ENCODE data around the gene REEP6.
"Not testable (repeated sequence)": the region's sequence is repeated elsewhere in the genome, so short reads cannot be mapped to it uniquely, and the experiment has no call there.

The REEP6 gene

DNA sequence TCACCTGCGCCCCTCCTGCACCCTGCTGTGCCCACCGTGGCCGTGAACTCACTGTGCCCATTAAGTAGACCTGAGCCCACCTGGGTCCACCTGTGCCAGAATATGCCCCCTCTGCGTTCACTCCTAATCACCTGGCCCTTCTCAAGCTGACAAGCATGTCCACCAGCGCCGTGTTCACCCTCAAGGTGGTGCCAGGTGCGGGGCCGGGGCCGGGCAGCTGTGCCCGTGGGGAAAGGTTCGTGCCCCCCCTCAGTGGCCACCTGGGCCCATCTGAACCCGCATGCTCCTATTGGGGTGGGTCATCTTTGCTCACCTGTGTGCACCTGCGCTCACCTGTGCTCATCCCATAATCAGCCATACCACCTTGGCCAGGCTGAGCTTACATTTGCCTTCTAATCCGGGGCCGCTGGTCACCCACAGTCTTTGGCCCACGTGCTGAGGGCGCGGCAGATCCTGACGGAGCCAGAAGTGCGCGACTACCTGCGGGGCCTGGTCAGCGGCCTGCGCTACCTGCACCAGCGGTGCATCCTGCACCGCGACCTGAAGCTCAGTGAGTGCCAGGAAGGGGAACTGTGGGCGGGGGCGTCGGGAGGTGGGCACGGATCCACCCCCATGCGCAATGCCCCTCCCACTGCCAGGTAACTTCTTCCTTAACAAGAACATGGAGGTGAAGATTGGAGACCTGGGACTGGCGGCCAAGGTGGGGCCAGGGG, 35.2 kb downstream of the REEP6 start:
- DNase-seq: no peak

DNA sequence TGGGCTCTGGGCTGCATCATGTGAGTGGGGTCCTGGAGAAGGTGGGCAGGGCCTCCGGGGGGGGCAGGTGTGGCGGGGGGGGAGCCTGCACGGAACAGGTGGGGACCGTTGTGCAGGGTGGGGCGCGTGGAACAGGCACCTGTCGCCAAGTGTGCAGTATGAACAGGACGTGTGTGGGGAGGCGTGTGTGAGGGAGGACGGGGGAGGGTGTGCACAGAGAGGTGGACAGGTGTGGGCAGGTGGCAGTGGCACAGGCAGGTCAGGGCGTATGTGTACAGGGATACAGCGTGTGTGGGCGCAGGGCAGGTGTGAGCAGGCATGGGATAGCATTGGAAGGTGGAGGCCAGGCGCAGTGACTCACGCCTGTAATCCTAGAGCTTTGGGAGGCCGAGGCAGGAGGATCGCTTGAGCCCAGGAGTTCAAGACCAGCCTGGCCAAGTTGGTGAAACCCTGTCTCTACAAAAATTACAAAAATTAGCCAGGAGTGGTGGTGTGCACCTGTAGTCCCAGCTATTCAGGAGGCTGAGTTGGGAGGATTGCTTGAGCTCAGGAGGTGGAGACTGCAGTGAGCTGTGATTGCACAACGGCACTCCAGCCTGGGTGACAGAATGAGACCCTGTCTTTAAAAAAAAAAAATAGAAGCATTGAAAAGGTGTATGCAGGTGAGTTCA, 36.1 kb downstream of the REEP6 start:
- DNase-seq: no peak

DNA sequence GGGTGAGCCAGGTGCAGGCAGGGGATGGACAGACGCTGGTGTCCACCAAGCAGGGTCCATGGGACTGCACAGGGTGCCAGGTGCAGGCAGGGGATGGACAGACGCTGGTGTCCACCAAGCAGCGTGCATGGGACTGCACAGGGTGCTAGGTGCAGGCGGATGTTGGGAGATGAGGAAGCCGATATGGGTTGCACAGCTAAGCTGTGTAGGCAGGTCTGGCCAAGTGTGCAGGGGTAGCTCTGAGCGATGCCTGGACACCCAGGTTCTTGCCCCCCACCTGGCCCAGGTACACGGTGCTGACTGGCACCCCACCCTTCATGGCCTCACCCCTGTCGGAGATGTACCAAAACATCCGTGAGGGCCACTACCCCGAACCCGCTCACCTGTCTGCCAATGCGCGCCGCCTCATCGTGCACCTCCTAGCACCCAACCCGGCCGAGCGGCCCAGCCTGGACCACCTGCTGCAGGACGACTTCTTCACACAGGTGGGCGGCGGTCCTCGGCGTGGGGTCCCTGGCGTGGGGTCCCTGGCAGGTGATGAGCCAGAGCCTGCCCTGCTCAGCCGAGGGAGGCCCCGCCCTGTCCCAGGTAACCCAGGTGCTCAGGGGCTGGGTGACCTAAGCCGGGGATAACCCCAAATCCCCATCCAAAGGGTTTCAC, 36.8 kb downstream of the REEP6 start:
- DNase-seq: no peak

DNA sequence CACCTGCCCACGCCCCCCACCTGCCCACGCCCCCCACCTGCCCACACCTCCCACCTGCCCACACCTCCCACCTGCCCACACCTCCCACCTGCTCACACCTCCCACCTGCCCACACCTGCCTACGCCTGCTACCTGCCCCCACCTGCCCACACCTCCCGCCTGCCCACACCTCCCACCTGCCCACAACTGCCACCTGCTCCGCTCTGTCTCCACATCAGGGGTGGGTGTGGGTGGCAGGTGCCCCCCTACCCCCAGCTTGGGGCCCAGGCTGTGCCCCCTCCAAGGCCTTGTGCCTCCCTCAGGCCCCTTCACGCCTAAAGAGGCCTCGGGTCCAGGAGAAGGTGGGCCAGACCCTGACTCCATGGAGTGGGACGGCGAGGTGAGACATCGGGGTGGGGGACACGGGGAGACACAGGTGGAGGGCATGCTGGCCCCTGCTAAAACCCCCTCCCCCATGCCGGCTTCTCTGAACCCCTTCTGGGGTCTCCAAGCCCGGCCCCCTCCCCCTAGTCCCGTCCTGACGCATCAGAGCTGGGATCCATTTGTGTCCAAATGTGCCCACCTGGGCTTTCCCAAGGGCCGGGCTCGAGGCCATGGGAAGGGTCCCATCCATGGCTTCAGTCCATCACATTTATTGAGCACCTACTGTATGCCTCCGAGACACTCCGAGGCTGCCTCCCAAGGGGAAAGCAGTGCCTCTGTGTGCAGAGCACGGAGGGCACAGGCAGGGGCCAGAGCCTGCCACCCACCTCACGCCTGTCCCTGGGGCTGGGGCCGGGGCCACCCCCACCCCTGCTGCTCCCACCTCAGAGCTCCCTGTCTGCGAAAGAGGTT, 37.8 kb downstream of the REEP6 start:
- DNase-seq: no peak

DNA sequence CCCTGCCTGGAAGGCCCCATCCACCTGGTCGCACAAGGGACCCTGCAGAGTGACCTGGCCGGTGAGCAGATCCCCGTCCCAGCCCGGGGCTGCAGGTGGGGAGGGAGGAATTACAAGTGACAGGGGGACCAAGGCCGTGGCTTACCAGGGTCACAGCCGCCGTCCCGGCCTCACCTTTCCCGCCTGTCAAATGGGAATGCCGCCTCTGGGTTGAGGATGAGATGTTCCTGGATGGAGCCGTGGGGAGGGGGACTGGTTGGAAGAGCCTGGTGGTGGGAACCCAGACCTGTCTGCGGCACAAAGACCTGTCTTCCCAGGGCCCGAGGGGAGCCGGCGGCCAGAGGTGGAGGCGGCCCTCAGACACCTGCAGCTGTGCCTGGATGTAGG, 38.4 kb downstream of the REEP6 start:
- DNase-seq: no peak

DNA sequence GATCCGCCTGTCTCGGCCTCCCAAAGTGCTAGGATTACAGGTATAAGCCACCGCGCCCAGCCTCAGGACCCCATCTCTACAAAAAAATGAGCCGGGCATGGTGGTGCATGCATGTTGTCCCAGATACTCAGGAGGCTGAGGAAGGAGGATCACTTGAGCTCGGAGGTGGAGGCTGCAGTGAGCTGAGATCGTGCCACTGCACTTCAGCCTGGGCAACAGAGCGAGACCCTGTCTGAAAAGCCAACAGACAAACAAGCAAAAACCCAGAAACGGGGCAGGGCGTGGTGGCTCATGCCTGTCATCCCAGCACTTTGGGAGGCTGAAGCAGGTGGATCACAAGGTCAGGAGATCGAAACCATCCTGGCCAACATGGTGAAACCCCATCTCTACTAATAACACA, 39.9 kb downstream of the REEP6 start:
- DNase-seq: not testable (repeated sequence)

DNA sequence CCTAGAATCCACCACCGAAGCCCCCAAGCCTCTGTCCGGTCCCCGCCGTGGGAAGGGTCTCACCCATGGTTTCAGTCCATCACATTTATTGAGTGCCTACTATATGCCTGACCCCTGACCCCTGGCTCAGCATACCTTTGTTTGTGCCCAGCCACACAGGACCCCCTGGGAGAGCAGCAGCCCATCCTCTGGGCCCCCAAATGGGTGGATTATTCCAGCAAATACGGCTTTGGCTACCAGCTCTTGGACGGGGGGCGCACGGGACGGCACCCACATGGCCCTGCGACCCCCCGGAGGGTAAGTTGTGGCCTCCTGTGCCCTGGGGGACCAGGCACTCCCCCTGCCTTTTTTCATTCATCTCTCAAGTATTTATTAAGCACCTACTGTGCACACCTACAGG, 40.6 kb downstream of the REEP6 start:
- DNase-seq: no peak

DNA sequence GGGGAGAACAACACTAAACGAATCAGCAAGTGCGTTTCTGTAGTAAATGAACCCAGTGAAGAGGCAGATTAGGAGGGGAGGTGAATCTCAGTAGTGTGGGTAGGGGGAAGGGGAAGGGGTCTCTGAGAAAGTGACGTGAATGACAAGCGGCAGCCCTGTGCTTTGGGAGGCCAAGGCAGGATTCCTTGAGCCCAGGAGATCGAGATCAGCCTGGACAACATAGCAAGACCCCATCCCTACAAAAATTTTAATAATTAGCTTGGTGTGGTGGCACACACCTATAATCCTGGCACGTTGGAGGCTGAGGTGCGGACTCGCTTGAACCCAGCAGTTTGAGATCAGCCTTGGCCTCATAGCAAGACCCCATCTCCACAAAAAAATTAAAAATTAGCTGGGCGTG, 41.0 kb downstream of the REEP6 start:
- DNase-seq: no peak

DNA sequence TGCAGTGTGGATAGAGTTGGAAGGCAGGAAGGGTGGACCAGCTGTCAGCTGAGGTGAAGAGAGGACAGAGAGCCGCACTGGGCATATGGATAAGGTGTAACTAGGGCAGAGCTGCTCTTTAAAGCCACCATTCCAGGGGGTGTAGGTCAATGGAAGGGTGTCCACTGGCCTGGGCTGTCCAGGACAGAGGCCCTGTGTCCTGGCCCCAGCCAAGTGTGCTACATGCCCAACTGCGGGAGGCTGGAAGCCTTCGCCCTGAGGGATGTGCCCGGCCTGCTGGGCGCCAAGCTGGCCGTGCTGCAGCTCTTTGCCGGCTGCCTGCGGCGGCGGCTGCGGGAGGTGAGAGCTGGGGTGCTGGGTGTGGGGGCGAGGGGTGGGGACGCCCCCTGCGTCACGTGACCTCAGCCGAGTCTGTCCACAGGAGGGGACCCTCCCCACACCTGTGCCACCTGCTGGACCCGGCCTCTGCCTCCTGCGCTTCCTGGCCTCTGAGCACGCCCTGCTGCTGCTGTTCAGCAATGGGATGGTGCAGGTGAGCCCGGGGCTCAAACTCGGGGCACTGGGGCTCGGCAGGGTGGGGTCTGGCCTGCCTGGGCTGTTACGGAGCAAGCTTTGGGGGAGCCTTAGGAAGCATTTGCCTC, 42.6 kb downstream of the REEP6 start:
- DNase-seq: no peak

DNA sequence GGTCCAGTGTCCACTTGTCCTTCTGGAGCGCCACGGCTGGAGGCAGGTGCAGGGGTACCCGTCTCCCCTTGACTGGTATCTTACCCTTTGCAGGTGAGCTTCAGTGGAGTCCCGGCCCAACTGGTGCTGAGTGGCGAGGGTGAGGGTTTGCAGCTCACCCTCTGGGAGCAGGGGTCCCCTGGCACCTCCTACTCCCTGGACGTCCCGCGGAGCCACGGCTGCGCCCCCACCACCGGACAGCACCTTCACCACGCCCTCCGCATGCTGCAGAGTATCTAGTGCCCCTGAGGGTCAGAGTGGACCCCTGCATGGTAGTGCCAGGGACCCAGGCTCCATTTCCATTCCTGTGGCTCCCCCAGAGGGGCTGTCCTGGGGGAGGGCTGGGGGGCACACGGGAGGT, 44.0 kb downstream of the REEP6 start:
- DNase-seq: no peak

DNA sequence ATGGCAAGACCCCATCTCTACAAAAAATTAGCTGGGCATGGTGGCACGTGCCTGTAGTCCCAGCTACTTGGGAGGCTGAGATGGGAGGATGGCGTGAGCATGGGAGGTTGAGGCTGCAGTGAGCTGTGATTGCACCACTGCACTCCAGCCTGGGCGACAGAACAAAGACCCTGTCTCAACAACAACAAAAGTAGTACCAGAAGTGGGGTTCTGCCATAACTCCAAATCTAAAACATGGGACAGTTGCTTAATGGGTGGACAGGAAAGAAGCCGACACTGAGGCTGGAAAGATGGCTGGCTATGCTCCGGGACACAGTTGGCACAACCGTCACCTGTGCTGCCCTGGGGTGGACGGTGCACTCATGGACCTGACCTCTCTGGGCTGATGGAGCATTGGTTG, 44.7 kb downstream of the REEP6 start:
- DNase-seq: not testable (repeated sequence)

DNA sequence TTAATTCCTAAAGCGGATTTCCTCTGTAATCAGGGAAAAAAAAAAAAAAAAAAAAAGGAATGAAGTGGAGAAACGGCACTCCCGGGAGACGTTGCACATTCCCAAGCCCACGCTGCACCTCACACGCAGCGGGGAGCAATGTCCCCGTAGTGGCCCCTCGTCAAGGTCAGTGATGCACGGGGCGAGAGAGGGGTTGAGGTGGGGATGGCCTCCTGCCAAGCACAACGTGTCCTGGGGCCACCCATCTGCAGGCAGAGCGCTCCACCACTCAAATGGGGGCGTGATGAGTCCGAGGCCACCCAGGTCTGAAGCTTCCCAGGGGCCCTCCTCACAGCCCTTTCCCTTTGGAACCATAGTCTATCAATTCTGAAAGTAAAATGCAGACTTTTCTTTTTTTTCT, 48.0 kb downstream of the REEP6 start:
- DNase-seq: no peak

DNA sequence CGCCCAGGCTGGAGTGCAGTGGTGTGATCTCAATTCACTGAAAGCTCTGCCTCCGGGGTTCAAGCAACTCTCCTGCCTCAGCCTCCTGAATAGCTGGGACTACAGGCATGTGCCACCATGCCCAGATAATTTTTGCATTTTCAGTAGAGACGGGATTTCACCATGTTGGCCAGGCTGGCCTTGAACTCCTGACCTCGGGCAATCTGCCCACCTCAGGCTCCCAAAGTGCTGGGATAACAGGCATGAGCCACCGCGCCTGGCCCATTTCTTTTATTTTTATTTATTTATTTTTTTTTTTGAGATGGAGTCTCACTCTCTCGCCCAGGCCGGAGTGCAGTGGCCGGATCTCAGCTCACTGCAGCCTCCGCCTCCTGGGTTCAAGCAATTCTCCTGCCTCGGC, 48.8 kb downstream of the REEP6 start:
- DNase-seq: not testable (repeated sequence)

DNA sequence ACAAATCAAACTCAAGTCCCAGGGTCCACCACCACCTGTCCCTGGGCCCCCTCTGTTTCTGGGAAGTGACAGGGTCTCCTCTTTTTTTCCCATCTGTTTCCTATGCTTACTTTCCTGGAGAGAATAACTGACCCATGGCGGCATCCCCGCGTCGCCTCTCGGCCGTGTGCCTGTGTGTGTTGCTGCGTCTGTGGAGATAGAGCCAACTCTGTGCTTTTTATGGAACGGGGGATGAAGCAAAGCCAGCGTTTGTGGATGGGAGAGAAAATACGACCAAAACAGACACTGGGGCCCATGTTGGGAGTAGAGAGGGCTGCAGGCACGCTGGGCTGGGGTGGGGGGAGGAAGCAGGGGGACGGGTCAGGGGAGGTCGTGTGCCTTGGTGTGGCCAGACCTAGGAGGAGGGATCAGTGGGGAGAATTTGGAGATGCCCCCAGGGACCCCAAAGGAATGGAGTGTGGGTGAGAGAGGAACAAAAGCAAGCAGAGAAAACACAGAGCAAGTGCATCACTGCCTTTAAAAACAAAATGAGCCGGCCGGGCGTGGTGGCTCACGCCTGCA, 49.5 kb downstream of the REEP6 start:
- no peak for DNase-seq
